Type B pancreatic cell (in vitro differentiated cells): Measurements from ENCODE around the gene LEMD1. TPM values are rescaled to one million over a fixed set of nuclear protein-coding genes. Genes with fewer than 3 reads are reported as not detected.

Experiments used
- DNase-seq: peaks from one replicate; pipeline ENCODE4 v3.0.0; 2021; ENCODE audit warnings: mixed read lengths; ENCODE audit not compliant: unreplicated experiment; ENCODE audit errors: extremely low spot score
- H3K27ac Mint-ChIP-seq: 2 replicates; pipeline ENCODE4 v1.8.0; 2021; ENCODE audit warnings: mild to moderate bottlenecking, mixed read lengths
- H3K27me3 Mint-ChIP-seq: 2 replicates; pipeline ENCODE4 v1.8.0; 2021; ENCODE audit warnings: mixed read lengths
- H3K36me3 Mint-ChIP-seq: 2 replicates; pipeline ENCODE4 v1.8.0; 2021; ENCODE audit warnings: mixed read lengths
- H3K4me1 Mint-ChIP-seq: one replicate; pipeline ENCODE4 v1.8.0; 2021; ENCODE audit warnings: mixed read lengths; ENCODE audit not compliant: unreplicated experiment
- H3K4me3 Mint-ChIP-seq: 2 replicates; pipeline ENCODE4 v1.8.0; 2021; ENCODE audit warnings: mild to moderate bottlenecking, mixed read lengths
- H3K9me3 Mint-ChIP-seq: 2 replicates; pipeline ENCODE4 v1.8.0; 2021; ENCODE audit warnings: mixed read lengths
- CTCF ChIP-seq: fragments of 200-600 bp; sonication (generic); conservative IDR thresholded peaks from 2 replicates; pipeline ENCODE4 v1.5.0; 2021; ENCODE audit warnings: antibody characterized with exemption, mild to moderate bottlenecking
- total RNA-seq: library from RNA; stranded (reverse); gene quantifications from 2 replicates; pipeline ENCODE4 v1.2.1, GENCODE V29; 2021; ENCODE audit warnings: low replicate concordance

Gene LEMD1
- total RNA-seq, 1 donor from 2014 or later = 5.5 TPM

GRCh38 chr1:205430696-205431305 is 8.9 kb upstream of the LEMD1 start:
- no peak overlapping the region for H3K27ac Mint-ChIP-seq
- no peaks in the 10 kb centered on the region for H3K36me3 Mint-ChIP-seq
- peaks cover 26% of the 10 kb centered on the region for H3K4me1 Mint-ChIP-seq
- DNase-seq = peak; percentile 76
- no peaks in the 10 kb centered on the region for H3K9me3 Mint-ChIP-seq
- H3K4me3 Mint-ChIP-seq = peak overlapping the region; percentile 92
- H3K27me3 Mint-ChIP-seq = peaks cover 50% of the 10 kb centered on the region
- TF ChIP-seq CTCF = peak; percentile 94

GRCh38 chr1:205429762-205430695 is 8.2 kb upstream of the LEMD1 start:
- H3K27me3 Mint-ChIP-seq = peaks cover 53% of the 10 kb centered on the region
- H3K9me3 Mint-ChIP-seq = no peaks in the 10 kb centered on the region
- peak overlapping the region; percentile 92 for H3K4me3 Mint-ChIP-seq
- H3K36me3 Mint-ChIP-seq = no peaks in the 10 kb centered on the region
- TF ChIP-seq CTCF = no peak
- peaks cover 22% of the 10 kb centered on the region for H3K4me1 Mint-ChIP-seq
- no peak for DNase-seq
- no peak overlapping the region for H3K27ac Mint-ChIP-seq

GRCh38 chr1:205424901-205425600 is 3.2 kb upstream of the LEMD1 start:
- no peaks in the 10 kb centered on the region for H3K36me3 Mint-ChIP-seq
- no peak for TF ChIP-seq CTCF
- H3K4me3 Mint-ChIP-seq = no peak overlapping the region
- peaks cover 77% of the 10 kb centered on the region for H3K27me3 Mint-ChIP-seq
- no peak for DNase-seq
- H3K9me3 Mint-ChIP-seq = no peaks in the 10 kb centered on the region
- no peak overlapping the region for H3K27ac Mint-ChIP-seq
- H3K4me1 Mint-ChIP-seq = peaks cover 8% of the 10 kb centered on the region

- Mint-ChIP-seq H3K4me3 (no peak overlapping the region), H3K27ac (no peak overlapping the region), H3K9me3 (no peaks in the 10 kb centered on the region), H3K4me1 (no peaks in the 10 kb centered on the region), H3K27me3 (peaks cover 66% of the 10 kb centered on the region), H3K36me3 (no peaks in the 10 kb centered on the region)
- TF ChIP-seq CTCF = no peak
- no peak for DNase-seq
Measured at GRCh38 chr1:205423814-205424399, 2.1 kb upstream of the LEMD1 start.

- H3K4me1 Mint-ChIP-seq = peaks cover under 1% of the 10 kb centered on the region
- H3K27ac Mint-ChIP-seq = no peak overlapping the region
- no peak overlapping the region for H3K4me3 Mint-ChIP-seq
- DNase-seq = no peak
- no peaks in the 10 kb centered on the region for H3K36me3 Mint-ChIP-seq
- TF ChIP-seq CTCF = peak; percentile 25
- H3K9me3 Mint-ChIP-seq = no peaks in the 10 kb centered on the region
- peaks cover 59% of the 10 kb centered on the region for H3K27me3 Mint-ChIP-seq
Measured at GRCh38 chr1:205422993-205423642, 1.3 kb upstream of the LEMD1 start.
